ENCODE measurements around the gene INPP4B. TPM values are rescaled to one million over a fixed set of nuclear protein-coding genes. Genes with fewer than 3 reads are reported as not detected.

INPP4B gene
- total RNA-seq, 2 experiments from 2014 or later, result 63.9 to 64.9 TPM

DNA sequence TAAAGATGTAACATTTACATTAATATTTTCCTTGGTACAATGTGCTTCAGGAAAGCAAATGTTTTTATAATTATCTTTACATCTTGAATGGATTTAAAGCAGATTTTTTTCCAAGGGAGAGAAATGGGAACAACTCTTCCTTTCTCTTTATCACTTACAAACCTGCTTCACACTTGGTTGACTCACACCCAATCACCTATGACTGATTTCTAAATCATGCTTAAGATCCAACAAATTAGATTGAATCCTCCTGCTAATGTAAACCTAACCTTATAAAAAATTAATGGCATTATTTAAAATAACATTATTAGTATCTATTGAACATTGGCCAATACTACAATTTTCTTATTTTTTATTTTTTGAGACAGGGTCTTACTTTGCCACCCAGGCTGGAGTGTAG lies 127.1 kb downstream of the INPP4B start:
- H3K27me3 Mint-ChIP-seq, result no peaks in the 10 kb centered on the region
- H3K36me3 Mint-ChIP-seq, result peaks cover 18% of the 10 kb centered on the region
- peaks cover 6% of the 10 kb centered on the region for H3K9me3 Mint-ChIP-seq
- no peak overlapping the region for H3K4me3 Mint-ChIP-seq
- CTCF ChIA-PET, result interaction anchor here (0.6 to 1.9 kb wide), 6 partner anchors 28 to 576 kb away, joined by 3 to 8 read pairs (median 4); no protein-coding TSS in a partner anchor
- peaks cover 35% of the 10 kb centered on the region for H3K4me1 Mint-ChIP-seq (ENCODE audit: low read depth)
- no peak for DNase-seq
- POLR2A ChIA-PET, result no interaction called here
- peak overlapping the region; percentile 33 for H3K27ac Mint-ChIP-seq
- intact Hi-C loops (cut with micrococcal nuclease), result loop anchor here (5.0 kb wide), 1 partner anchor 98 kb away; no protein-coding TSS in a partner anchor

DNA sequence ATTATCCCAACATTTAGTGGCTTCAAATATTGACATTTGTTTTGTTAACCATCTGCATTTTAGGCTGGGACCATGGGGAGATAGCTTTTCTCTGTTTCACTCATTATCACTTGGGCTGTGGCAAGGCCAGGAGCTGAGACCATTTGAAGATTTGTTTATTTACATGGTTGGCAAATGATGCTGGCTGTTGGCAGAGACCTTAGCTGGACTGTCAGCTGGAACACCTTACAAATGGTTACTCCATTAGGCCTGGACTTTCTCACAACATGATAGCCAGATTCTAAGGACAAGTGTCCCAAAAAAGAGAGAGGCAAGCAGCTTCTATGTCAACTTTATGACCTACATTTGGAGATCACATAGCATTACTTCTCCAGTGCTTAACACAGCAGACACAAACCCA lies 130.4 kb downstream of the INPP4B start:
- POLR2A ChIA-PET, result no interaction called here
- CTCF ChIA-PET, result interaction anchor here (0.9 to 1.2 kb wide), 2 partner anchors 9 to 589 kb away, joined by 3 read pairs; no protein-coding TSS in a partner anchor
- Mint-ChIP-seq H3K4me1 (ENCODE audit: low read depth) (peaks cover 60% of the 10 kb centered on the region), H3K9me3 (peaks cover 7% of the 10 kb centered on the region), H3K27me3 (no peaks in the 10 kb centered on the region), H3K27ac (no peak overlapping the region), H3K4me3 (no peak overlapping the region), H3K36me3 (peaks cover 28% of the 10 kb centered on the region)
- intact Hi-C loops (cut with micrococcal nuclease), result loop anchor here (5.0 kb wide), 1 partner anchor 102 kb away; no protein-coding TSS in a partner anchor
- DNase-seq, result no peak

DNA sequence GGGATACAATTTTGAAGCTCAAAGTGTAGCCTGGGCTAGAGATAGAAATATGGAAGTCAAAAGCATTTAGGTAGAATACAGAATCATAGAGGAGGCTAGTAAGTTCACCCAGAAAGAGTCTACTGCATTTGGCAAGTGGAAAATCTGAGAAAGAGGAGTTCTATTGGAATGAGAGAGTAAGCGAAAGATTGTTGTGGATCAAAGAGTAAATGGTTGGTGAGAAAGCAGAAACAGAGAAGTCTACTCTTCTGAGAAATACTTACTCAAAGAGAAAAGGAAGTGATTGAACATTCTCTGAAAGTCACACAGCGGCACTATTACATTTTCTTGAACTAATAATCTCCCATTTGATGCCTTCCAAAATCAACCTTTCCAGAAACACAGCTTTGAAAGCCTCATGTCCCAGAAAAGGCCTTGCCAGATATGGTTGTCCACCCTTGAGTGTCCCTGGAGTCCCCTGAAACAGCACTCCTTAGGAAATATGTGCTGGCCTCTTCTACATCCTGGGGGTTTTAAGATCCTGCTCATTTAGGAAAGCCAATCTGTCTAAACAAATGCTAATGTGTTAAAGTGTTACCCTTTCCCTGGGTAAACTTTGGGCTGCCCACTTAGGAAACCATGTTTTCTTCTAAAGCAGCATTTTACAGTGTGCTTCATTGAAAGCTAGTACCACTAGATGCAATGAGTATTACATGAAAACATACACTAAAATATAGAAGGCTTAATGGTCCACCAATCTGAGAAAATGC lies 132.6 kb downstream of the INPP4B start:
- peak overlapping the region; percentile 17 for H3K4me3 Mint-ChIP-seq
- H3K36me3 Mint-ChIP-seq, result peaks cover 35% of the 10 kb centered on the region
- no peak for DNase-seq
- ChIA-PET CTCF (interaction anchor here (1.2 to 1.4 kb wide), 2 partner anchors 10 to 12 kb away, joined by 3 read pairs; no protein-coding TSS in a partner anchor), POLR2A (interaction anchor here (0.9 to 1.2 kb wide), 4 partner anchors 10 to 316 kb away, joined by 3 to 4 read pairs (median 3); no protein-coding TSS in a partner anchor)
- no peaks in the 10 kb centered on the region for H3K27me3 Mint-ChIP-seq
- H3K9me3 Mint-ChIP-seq, result peaks cover 15% of the 10 kb centered on the region
- H3K4me1 Mint-ChIP-seq (ENCODE audit: low read depth), result peaks cover 61% of the 10 kb centered on the region
- intact Hi-C loops (cut with micrococcal nuclease), result loop anchor here (1.0 to 5.0 kb wide), 5 partner anchors 139 to 474 kb away; no protein-coding TSS in a partner anchor
- H3K27ac Mint-ChIP-seq, result peak overlapping the region; percentile 87

DNA sequence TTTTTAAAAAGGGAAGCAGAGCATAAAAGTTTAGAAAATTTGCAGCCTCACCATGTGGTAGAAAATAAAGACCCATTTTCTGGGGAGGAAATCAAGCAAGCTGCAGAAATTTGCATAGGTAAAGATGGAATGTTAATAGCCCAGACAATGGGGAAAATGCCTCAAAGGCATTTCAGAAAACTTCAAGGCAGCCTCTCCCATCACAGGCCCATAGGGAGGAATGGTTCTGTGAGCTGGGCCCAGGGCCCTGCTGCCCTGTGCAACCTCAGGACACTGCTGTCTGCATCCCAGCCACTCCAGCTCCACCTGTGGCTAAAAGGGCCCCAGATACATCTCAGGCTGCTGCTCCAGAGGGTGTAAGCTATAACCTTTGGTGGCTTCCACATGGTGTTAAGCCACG lies 137.9 kb downstream of the INPP4B start:
- Mint-ChIP-seq H3K27ac (no peak overlapping the region), H3K9me3 (peaks cover 10% of the 10 kb centered on the region), H3K4me3 (no peak overlapping the region), H3K27me3 (no peaks in the 10 kb centered on the region), H3K4me1 (ENCODE audit: low read depth) (peaks cover 33% of the 10 kb centered on the region), H3K36me3 (peaks cover 19% of the 10 kb centered on the region)
- DNase-seq, result no peak
- ChIA-PET CTCF (no interaction called here), POLR2A (no interaction called here)
- intact Hi-C loops (cut with micrococcal nuclease), result no loop called here

DNA sequence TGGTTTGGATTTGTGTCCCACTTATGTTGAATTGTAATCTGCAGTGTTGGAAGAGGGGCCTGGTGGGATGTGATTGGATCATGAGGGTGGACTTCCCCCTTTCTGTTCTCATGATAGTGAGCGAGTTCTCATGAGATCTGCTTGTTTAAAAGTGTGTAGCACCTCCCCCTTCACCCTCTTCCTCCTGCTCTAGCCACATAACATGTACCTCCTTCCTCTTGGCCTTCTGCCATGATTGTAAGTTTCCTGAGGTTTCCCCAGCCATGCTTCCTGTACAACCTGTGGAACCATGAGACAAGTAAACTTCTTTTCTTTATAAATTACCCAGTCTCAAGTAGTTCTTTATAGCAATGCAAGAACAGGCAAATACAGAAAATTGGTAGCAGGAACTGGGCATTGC lies 138.7 kb downstream of the INPP4B start:
- intact Hi-C loops (cut with micrococcal nuclease), result no loop called here
- Mint-ChIP-seq H3K9me3 (peaks cover 10% of the 10 kb centered on the region), H3K27me3 (no peaks in the 10 kb centered on the region), H3K4me1 (ENCODE audit: low read depth) (peaks cover 28% of the 10 kb centered on the region), H3K27ac (no peak overlapping the region), H3K36me3 (peaks cover 16% of the 10 kb centered on the region), H3K4me3 (no peak overlapping the region)
- no peak for DNase-seq
- ChIA-PET POLR2A (no interaction called here), CTCF (no interaction called here)

DNA sequence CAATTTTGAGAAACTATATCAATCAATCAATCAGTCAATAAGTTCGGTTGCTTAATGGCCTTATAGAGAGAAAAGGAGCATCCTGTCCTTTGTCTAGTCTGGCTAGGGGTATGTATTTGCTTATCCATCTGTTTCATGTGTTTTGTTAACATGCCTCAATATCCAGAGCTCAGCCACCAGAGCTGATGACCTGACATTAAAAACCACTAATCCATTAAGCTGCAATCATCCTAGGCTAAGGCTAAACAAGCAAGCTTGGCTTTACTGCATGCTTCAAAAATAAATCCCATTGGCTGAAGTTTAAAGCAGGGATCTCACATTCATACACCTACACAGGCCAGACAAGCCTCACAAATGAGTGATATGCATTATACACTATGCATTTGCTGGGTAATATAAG lies 139.7 kb downstream of the INPP4B start:
- no peak overlapping the region for H3K4me3 Mint-ChIP-seq
- no peak for DNase-seq
- H3K4me1 Mint-ChIP-seq (ENCODE audit: low read depth), result peaks cover 25% of the 10 kb centered on the region
- intact Hi-C loops (cut with micrococcal nuclease), result no loop called here
- H3K27ac Mint-ChIP-seq, result no peak overlapping the region
- H3K9me3 Mint-ChIP-seq, result peaks cover 10% of the 10 kb centered on the region
- POLR2A ChIA-PET, result interaction anchor here (0.6 kb wide), 1 partner anchor 328 kb away, joined by 3 read pairs; no protein-coding TSS in a partner anchor
- no peaks in the 10 kb centered on the region for H3K27me3 Mint-ChIP-seq
- peaks cover 14% of the 10 kb centered on the region for H3K36me3 Mint-ChIP-seq
- CTCF ChIA-PET, result interaction anchor here (1.1 kb wide), 1 partner anchor 9 kb away, joined by 3 read pairs; no protein-coding TSS in a partner anchor

DNA sequence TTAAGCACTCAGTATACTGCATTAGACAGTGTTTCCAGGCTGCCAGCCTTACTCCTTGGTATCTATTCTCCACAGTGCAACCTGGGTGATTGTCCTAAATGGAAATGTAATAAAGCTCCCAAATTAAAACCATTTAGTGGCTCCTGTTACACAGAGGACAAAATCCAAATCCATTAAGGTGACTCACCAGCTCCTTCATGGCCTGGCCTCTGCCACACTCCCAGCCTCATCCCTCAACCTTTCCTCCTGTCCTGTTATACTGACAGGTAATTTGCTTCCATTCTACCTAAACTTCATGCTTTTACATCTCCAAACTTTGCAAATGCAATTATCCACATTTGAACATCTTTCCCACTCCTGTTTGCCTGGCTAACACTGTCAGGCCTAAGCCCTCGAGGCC lies 140.3 kb downstream of the INPP4B start:
- peaks cover 26% of the 10 kb centered on the region for H3K4me1 Mint-ChIP-seq (ENCODE audit: low read depth)

DNA sequence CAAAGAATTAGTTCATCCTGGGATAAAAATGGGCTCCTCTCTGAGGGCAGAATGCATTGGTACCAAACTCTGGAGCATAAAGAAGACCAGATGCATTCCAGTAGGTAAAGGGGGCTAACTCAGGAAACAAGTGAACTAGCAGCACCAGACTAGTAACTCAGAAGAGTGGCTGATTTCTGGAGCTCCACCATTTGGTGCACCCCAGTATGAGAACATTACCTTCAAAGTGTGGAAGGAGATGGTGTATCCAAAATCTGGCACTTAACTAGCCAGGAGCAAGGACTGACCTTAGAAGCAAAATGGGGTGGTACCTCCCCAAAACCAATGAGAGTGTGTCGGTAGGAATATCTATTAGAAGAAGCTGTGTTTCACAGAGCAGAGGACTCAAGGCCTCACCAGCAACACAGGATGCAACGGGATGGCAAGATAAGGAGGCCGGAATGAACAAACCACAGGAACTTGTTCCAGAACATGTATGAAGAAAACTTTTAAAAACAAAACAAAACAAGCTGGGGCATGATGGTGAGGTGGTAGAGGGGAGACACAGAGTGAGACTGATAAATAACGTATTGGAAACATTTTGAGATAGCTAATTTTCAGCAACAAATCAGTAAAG lies 142.3 kb downstream of the INPP4B start:
- H3K4me3 Mint-ChIP-seq, result no peak overlapping the region
- DNase-seq, result peak; percentile 39
- ChIA-PET CTCF (interaction anchor here (0.9 kb wide), 1 partner anchor 10 kb away, joined by 3 read pairs; no protein-coding TSS in a partner anchor), POLR2A (interaction anchor here (0.6 to 1.3 kb wide), 2 partner anchors 10 to 12 kb away, joined by 3 to 4 read pairs; no protein-coding TSS in a partner anchor)
- intact Hi-C loops (cut with micrococcal nuclease), result no loop called here
- peaks cover 32% of the 10 kb centered on the region for H3K4me1 Mint-ChIP-seq (ENCODE audit: low read depth)
- H3K36me3 Mint-ChIP-seq, result no peaks in the 10 kb centered on the region
- no peaks in the 10 kb centered on the region for H3K9me3 Mint-ChIP-seq
- no peak overlapping the region for H3K27ac Mint-ChIP-seq
- H3K27me3 Mint-ChIP-seq, result no peaks in the 10 kb centered on the region

More for the DNA sequence above, 140.3 kb downstream of the INPP4B start:
- H3K4me3 Mint-ChIP-seq, result no peak overlapping the region
- H3K27me3 Mint-ChIP-seq, result no peaks in the 10 kb centered on the region
- peaks cover 10% of the 10 kb centered on the region for H3K36me3 Mint-ChIP-seq
- H3K9me3 Mint-ChIP-seq, result peaks cover 9% of the 10 kb centered on the region
- intact Hi-C loops (cut with micrococcal nuclease), result no loop called here
- no peak for DNase-seq
- CTCF ChIA-PET, result interaction anchor here (1.1 kb wide), 1 partner anchor 10 kb away, joined by 3 read pairs; no protein-coding TSS in a partner anchor
- POLR2A ChIA-PET, result no interaction called here
- H3K27ac Mint-ChIP-seq, result no peak overlapping the region

DNA sequence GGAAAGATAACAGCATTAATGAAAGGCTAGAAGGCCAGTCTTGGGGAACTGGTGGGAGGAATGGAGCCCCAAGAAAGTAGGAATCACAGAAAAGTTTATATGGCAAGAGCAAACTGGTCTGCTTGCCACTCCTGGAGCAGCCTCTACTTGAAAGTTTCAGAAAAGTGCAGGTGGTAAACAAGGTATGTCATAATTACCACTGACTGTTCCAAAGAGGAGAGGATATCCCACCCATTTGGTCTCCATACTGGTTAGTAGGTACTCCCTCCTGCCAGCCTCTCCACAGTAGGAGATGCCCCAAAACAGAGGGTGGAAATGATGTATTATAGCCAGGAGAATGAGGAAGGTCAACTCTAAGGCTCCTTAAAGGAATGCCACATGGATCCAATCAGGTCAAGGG lies 145.1 kb downstream of the INPP4B start:
- Mint-ChIP-seq H3K27ac (peak overlapping the region; percentile 76), H3K9me3 (no peaks in the 10 kb centered on the region), H3K36me3 (no peaks in the 10 kb centered on the region), H3K27me3 (no peaks in the 10 kb centered on the region), H3K4me3 (no peak overlapping the region), H3K4me1 (ENCODE audit: low read depth) (peaks cover 60% of the 10 kb centered on the region)
- ChIA-PET CTCF (no interaction called here), POLR2A (no interaction called here)
- no peak for DNase-seq
- intact Hi-C loops (cut with micrococcal nuclease), result loop anchor here (1.0 kb wide), 1 partner anchor 10 kb away; no protein-coding TSS in a partner anchor

DNA sequence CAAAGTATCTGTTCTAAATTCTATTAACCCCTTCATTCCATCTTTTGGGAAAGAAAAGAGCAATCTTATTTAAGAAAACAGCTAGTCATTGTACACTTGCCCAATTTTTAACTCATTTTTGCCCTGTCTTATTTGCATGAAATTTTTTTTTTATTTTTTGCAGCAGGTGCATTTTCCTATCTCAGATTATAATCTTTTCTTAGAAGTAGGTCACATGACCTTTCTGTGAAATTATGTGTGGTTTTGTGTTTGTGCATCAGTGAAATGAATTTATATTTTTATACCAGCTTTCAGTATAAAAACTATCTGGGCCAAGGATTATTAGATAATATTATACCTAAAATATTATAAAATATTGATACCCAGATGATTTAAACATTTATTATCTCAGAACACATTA lies 145.6 kb downstream of the INPP4B start:
- Mint-ChIP-seq H3K27ac (peak overlapping the region; percentile 76), H3K4me3 (no peak overlapping the region), H3K4me1 (ENCODE audit: low read depth) (peaks cover 64% of the 10 kb centered on the region), H3K9me3 (no peaks in the 10 kb centered on the region), H3K36me3 (no peaks in the 10 kb centered on the region), H3K27me3 (no peaks in the 10 kb centered on the region)
- intact Hi-C loops (cut with micrococcal nuclease), result no loop called here
- POLR2A ChIA-PET, result no interaction called here
- CTCF ChIA-PET, result no interaction called here
- no peak for DNase-seq

DNA sequence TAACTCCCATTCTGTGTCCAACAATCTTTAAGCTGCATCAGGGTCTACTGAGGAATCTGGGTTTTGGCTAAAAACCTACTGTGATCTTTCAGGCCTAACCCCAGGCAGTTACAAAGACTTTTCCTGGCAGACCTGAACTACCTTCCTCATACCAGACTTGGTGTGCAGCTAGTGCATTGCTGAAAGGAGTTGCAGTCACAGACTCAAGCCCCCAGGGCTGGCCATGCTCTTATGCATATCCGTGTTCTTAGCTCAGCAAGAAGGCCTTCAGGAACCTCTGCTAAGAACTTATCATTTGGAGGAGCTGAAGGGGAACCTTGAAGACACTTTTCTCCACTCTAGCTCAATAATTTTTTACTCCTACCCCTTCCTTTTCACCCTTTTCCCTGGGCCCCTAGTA lies 147.5 kb downstream of the INPP4B start:
- ChIA-PET POLR2A (interaction anchor here (1.2 kb wide), 1 partner anchor 132 kb away, joined by 3 read pairs; no protein-coding TSS in a partner anchor), CTCF (interaction anchor here (1.2 kb wide), 1 partner anchor 22 kb away, joined by 3 read pairs; no protein-coding TSS in a partner anchor)
- no peak overlapping the region for H3K4me3 Mint-ChIP-seq
- no peaks in the 10 kb centered on the region for H3K9me3 Mint-ChIP-seq
- H3K27ac Mint-ChIP-seq, result peak overlapping the region; percentile 74
- no peaks in the 10 kb centered on the region for H3K27me3 Mint-ChIP-seq
- intact Hi-C loops (cut with micrococcal nuclease), result no loop called here
- no peak for DNase-seq
- peaks cover 64% of the 10 kb centered on the region for H3K4me1 Mint-ChIP-seq (ENCODE audit: low read depth)
- H3K36me3 Mint-ChIP-seq, result no peaks in the 10 kb centered on the region

DNA sequence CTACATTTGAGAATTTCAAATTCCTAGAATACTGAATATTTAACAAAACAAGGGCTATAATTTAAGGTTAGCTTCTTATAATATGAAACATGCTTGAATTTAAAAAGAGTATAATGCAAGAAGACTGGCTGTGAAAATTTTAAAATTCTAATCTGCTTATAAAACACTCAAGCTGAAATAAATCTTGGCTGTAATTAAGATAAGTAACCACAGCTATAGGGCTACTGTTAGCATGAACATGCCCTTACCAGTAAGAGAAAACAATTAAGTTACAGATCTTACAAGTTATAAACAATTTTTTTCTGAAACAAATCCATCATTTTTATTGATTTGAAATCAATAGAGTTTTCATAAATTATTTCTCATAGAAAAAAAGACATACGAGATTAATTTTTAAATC lies 148.2 kb downstream of the INPP4B start:
- intact Hi-C loops (cut with micrococcal nuclease), result no loop called here

More for the DNA sequence above, 148.2 kb downstream of the INPP4B start:
- Mint-ChIP-seq H3K27ac (peak overlapping the region; percentile 74), H3K9me3 (no peaks in the 10 kb centered on the region), H3K4me1 (ENCODE audit: low read depth) (peaks cover 63% of the 10 kb centered on the region), H3K27me3 (no peaks in the 10 kb centered on the region), H3K36me3 (no peaks in the 10 kb centered on the region), H3K4me3 (no peak overlapping the region)
- DNase-seq, result no peak
- POLR2A ChIA-PET, result no interaction called here
- CTCF ChIA-PET, result no interaction called here
